BE2C (cell line): ENCODE results near the gene VEPH1.

Experiments used
- DNase-seq: peaks from one replicate; pipeline ENCODE4 v3.0.0-alpha.2; 2020
- H3K27me3 ChIP-seq: fragments of 250-450 bp; sonication (Bioruptor Pico); 2 replicates; pipeline ENCODE4 v1.5.1; 2020; ENCODE audit warnings: mild to moderate bottlenecking
- H3K36me3 ChIP-seq: fragments of 250-450 bp; sonication (Bioruptor Pico); 2 replicates; pipeline ENCODE4 v1.5.1; 2020; ENCODE audit warnings: mild to moderate bottlenecking
- H3K4me1 ChIP-seq: fragments of 250-450 bp; sonication (Bioruptor Pico); 2 replicates; pipeline ENCODE4 v1.5.1; 2020
- H3K4me3 ChIP-seq: 2 replicates; pipeline ENCODE4 v1.5.1; 2011; ENCODE audit warnings: low read depth, low read length
- H3K9me3 ChIP-seq: fragments of 250-450 bp; sonication (Bioruptor Pico); 2 replicates; pipeline ENCODE4 v1.5.1; 2020
- TF ChIP-seq, protein P1 (sequence below): IDR thresholded peaks from 2 replicates; pipeline ENCODE4 v1.5.1; 2012; ENCODE audit warnings: mild to moderate bottlenecking, low read depth, low read length

VEPH1 gene

DNA sequence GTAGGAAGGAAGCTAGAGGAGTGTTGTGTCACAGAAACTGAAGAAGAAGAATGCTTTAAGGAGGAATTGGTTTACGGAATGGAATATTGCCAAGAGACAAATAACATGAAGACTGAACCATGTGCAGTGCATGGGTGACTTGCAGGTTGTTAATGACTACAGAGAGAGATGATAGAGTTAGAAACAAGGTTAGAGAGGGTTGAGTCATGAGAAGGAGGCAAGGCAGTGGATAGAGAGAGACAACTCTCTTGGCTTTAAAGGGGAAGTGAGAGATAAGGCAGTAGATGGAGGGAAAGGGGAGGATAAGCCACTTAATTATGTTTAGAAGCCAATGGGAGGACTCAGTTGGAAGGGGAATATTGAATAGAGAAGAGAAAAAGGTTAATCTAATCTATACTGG is 224.0 kb downstream of the VEPH1 start:
- TF ChIP-seq, protein P1, sequence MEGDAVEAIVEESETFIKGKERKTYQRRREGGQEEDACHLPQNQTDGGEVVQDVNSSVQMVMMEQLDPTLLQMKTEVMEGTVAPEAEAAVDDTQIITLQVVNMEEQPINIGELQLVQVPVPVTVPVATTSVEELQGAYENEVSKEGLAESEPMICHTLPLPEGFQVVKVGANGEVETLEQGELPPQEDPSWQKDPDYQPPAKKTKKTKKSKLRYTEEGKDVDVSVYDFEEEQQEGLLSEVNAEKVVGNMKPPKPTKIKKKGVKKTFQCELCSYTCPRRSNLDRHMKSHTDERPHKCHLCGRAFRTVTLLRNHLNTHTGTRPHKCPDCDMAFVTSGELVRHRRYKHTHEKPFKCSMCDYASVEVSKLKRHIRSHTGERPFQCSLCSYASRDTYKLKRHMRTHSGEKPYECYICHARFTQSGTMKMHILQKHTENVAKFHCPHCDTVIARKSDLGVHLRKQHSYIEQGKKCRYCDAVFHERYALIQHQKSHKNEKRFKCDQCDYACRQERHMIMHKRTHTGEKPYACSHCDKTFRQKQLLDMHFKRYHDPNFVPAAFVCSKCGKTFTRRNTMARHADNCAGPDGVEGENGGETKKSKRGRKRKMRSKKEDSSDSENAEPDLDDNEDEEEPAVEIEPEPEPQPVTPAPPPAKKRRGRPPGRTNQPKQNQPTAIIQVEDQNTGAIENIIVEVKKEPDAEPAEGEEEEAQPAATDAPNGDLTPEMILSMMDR, result no peak
- H3K4me3 ChIP-seq, result no peak overlapping the region
- no peaks in the 10 kb centered on the region for H3K36me3 ChIP-seq
- H3K27me3 ChIP-seq, result no peaks in the 10 kb centered on the region
- H3K4me1 ChIP-seq, result no peaks in the 10 kb centered on the region
- H3K9me3 ChIP-seq, result no peaks in the 10 kb centered on the region
- no peak for DNase-seq

DNA sequence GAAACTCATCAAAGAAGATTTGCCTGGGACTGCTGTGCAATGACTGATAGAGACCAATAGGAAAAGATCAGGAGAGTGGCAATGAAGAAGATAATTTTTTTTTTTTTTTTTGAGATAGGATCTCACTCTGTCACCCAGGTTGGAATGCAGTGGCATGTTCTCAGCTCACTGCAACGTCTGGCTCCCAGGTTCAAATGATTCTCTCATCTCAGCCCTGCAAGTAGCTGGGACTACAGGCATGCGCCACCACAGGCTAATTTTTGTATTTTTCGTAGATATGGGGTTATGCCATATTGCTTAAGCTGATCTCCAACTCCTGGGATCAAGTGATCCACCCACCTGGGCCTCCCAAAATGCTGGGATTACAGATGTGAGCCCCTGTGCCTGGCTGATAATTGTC is 226.4 kb downstream of the VEPH1 start:
- H3K4me3 ChIP-seq, result no peak overlapping the region
- no peaks in the 10 kb centered on the region for H3K27me3 ChIP-seq
- DNase-seq, result no peak
- no peaks in the 10 kb centered on the region for H3K9me3 ChIP-seq
- TF ChIP-seq, protein P1, result no peak
- H3K36me3 ChIP-seq, result no peaks in the 10 kb centered on the region
- no peaks in the 10 kb centered on the region for H3K4me1 ChIP-seq

DNA sequence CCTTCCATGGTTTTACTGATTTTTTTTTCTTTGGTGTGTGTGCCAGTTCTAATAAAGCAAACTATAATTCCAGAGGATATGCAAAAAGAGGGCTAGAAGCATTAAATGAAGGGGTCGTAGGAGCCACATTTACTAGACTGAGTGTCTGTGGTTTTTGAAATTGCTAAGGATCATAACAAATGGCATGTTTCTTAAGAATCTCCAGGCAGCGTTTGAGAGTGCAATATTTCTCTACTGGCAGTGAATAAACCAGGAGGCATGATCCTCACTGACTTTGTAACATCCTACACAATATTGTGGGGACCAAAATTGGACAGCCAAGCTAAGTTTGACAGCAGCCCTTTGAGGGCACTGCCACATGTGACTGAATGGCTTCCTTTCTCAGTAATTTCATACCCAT is 227.4 kb downstream of the VEPH1 start:
- Histone ChIP-seq H3K9me3 (no peaks in the 10 kb centered on the region), H3K27me3 (no peaks in the 10 kb centered on the region), H3K36me3 (no peaks in the 10 kb centered on the region), H3K4me3 (no peak overlapping the region), H3K4me1 (no peaks in the 10 kb centered on the region)
- TF ChIP-seq, protein P1, result no peak
- DNase-seq, result no peak

DNA sequence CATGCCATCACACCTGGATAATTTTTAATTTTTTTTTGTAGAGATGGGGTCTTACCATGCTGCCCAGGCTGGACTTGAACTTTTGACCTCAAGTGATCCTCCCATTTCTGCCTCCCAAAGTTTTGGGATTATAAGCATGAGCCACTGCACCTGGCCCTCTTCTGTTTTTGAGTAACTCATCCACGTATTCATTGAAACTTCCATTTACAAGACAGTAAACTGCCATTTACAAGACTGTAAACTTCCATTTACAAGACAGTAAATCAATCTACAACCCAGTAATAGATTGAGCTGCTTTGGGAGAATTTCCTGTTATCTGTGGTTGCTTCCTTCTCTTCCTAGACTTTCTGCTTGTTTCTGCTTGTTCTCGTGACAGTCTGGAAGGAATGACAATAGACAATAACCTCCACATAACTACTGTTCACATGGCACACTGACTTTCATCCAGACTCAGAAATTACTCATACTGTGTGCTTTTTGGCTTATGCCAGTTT is 228.5 kb downstream of the VEPH1 start:
- H3K9me3 ChIP-seq, result no peaks in the 10 kb centered on the region
- H3K4me3 ChIP-seq, result no peak overlapping the region
- H3K27me3 ChIP-seq, result no peaks in the 10 kb centered on the region
- DNase-seq, result no peak
- H3K4me1 ChIP-seq, result no peaks in the 10 kb centered on the region
- no peaks in the 10 kb centered on the region for H3K36me3 ChIP-seq
- TF ChIP-seq, protein P1, result no peak

DNA sequence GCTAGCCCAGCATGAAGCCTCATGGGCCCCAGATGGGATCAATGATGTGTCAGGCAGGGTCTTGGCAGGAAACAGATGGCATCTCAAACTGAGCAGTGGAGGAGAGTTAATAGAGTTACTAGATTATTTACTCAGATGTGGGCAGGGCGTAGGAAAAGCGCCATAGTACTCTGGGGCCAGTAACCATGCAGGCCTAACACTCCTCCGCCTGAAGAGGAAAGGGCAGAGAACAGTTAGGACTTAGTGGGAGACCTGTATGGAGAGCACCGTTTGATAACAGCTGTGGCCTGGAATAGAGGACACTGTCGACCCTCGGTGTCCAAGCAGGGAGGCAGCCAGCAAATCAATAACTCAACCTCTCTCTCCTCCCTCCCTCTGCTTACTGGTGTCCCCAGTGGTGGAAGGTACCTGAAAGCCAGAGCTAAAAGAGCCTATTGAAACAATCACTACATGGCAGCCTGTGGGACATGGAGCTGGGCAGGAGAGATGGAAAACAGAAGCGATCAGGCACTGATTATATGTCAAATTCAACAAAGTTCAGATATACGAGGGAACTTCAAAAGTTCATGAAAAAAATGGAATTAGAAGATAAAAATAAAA is 231.8 kb downstream of the VEPH1 start:
- Histone ChIP-seq H3K4me3 (no peak overlapping the region), H3K9me3 (no peaks in the 10 kb centered on the region), H3K27me3 (no peaks in the 10 kb centered on the region), H3K36me3 (no peaks in the 10 kb centered on the region), H3K4me1 (no peaks in the 10 kb centered on the region)
- TF ChIP-seq, protein P1, result no peak
- no peak for DNase-seq

DNA sequence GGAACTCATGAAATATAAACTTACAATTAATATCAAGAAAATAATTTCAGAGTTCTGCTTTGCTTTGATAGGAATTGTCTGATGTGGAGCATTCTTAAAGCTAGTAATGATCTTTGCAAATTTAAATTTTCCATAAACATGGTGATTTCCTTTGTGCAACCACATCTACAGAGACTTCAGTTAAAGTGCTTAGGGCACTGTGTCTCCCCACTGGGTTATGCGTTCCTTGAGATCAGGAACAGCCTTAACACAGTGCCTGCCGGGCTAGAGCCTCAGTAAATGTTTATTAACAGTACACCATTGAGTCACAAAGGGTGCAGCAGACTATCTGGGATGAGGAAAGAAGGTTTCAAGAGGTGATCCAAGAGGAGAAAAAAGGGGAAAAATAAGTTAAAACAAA is 235.2 kb downstream of the VEPH1 start:
- no peak for DNase-seq
- Histone ChIP-seq H3K4me1 (no peaks in the 10 kb centered on the region), H3K4me3 (no peak overlapping the region), H3K9me3 (no peaks in the 10 kb centered on the region), H3K36me3 (no peaks in the 10 kb centered on the region), H3K27me3 (no peaks in the 10 kb centered on the region)
- TF ChIP-seq, protein P1, result no peak
